Caco-2 (cell line): ENCODE measurements around the gene SORBS2. TPM values are rescaled to one million over a fixed set of nuclear protein-coding genes. Genes with fewer than 3 reads are reported as not detected.

ENCODE experiments used
- BruUV-seq: library from RNA; stranded (reverse); fragments of 400-500 nt; replicated peaks from 2 replicates; lab custom pipeline; 2021; lab: Mats Ljungman, UMichigan
- CTCF ChIA-PET: fragments of 300-600 bp; sonication (Branson Sonifier 250); formaldehyde crosslinking; loops from one replicate; lab custom pipeline; 2022; ENCODE audit warnings: antibody characterized with exemption; lab: Charles Lee
- POLR2A ChIA-PET: fragments of 300-600 bp; sonication (Branson Sonifier 250); formaldehyde crosslinking; loops from one replicate; lab custom pipeline; 2022; ENCODE audit warnings: antibody characterized with exemption; lab: Charles Lee
- DNase-seq, 2 experiments: peaks; one replicate each; pipeline versions ENCODE4 v3.0.0 to v3.0.0-alpha.2; 2020 to 2022
- H3K27me3 ChIP-seq: replicated peaks from 2 replicates; pipeline ENCODE4 v1.6.0; 2011; ENCODE audit warnings: low read length; ENCODE audit not compliant: control insufficient read depth, insufficient read depth
- H3K36me3 ChIP-seq: 2 replicates; pipeline ENCODE4 v1.5.1; 2011; ENCODE audit warnings: low read length; ENCODE audit not compliant: control insufficient read depth, insufficient read depth
- H3K4me1 ChIP-seq: fragments of 250-450 bp; sonication (Bioruptor Pico); 2 replicates; pipeline ENCODE4 v1.5.1; 2020; ENCODE audit warnings: mild to moderate bottlenecking
- H3K4me3 ChIP-seq: 2 replicates; pipeline ENCODE4 v1.5.1; 2011; ENCODE audit warnings: low read depth, mild to moderate bottlenecking, control low read depth, low read length
- H3K9me3 ChIP-seq: fragments of 250-450 bp; sonication (Bioruptor Pico); 2 replicates; pipeline ENCODE4 v1.5.1; 2020; ENCODE audit warnings: mild to moderate bottlenecking, moderate library complexity
- H3K27ac Mint-ChIP-seq: one replicate; pipeline ENCODE4 v1.8.0; 2022; ENCODE audit warnings: mixed read lengths; ENCODE audit not compliant: unreplicated experiment
- H3K27me3 Mint-ChIP-seq: one replicate; pipeline ENCODE4 v1.8.0; 2022; ENCODE audit warnings: mixed read lengths; ENCODE audit not compliant: insufficient read depth, unreplicated experiment
- H3K36me3 Mint-ChIP-seq: one replicate; pipeline ENCODE4 v1.8.0; 2022; ENCODE audit warnings: mild to moderate bottlenecking, mixed read lengths; ENCODE audit not compliant: insufficient read depth, unreplicated experiment
- H3K4me1 Mint-ChIP-seq: one replicate; pipeline ENCODE4 v1.8.0; 2022; ENCODE audit warnings: low read depth, mixed read lengths; ENCODE audit not compliant: unreplicated experiment
- H3K4me3 Mint-ChIP-seq: one replicate; pipeline ENCODE4 v1.8.0; 2022; ENCODE audit warnings: mild to moderate bottlenecking, moderate library complexity, mixed read lengths; ENCODE audit not compliant: unreplicated experiment
- H3K9me3 Mint-ChIP-seq: one replicate; pipeline ENCODE4 v1.8.0; 2022; ENCODE audit warnings: mixed read lengths; ENCODE audit not compliant: unreplicated experiment
- CTCF ChIP-seq, 2 experiments: fragments of 200-600 bp in 1 of 2; IDR thresholded peaks; 1 replicate in 1 of 2; 2 replicates in 1 of 2; pipeline versions ENCODE4 v1.5.1 to v1.8.0; 2011 to 2022; ENCODE audit warnings: antibody characterized with exemption in 1 of 2, control low read depth in 1 of 2, inconsistent platforms in 1 of 2, low read depth in 1 of 2, low read length in 1 of 2, mild to moderate bottlenecking in 1 of 2, moderate library complexity in 1 of 2; ENCODE audit not compliant: insufficient read depth in 1 of 2, severe bottlenecking in 1 of 2, unreplicated experiment in 1 of 2
- intact Hi-C: fragments of 100-400 bp; cut with micrococcal nuclease; formaldehyde crosslinking; loops from one replicate; pipeline ENCODE4 v1.10.0; 2022; ENCODE audit not compliant: unreplicated experiment
- total RNA-seq: library from RNA; stranded (reverse); gene quantifications from 2 replicates; pipeline ENCODE4 v1.2.3, GENCODE V29; 2022

Gene SORBS2
- total RNA-seq, 1 experiment from 2014 or later, result 47.7 TPM

GRCh38 chr4:185737489-185738037 lies 74.4 kb downstream of the SORBS2 start:
- peaks cover 12% of the 10 kb centered on the region for H3K36me3 Mint-ChIP-seq
- no peak for DNase-seq
- intact Hi-C loops, result no loop called here
- no peaks in the 10 kb centered on the region for H3K9me3 ChIP-seq
- no peaks in the 10 kb centered on the region for H3K4me1 ChIP-seq
- no peak overlapping the region for H3K4me3 ChIP-seq
- ChIA-PET CTCF (no interaction called here), POLR2A (no interaction called here)
- no peak for TF ChIP-seq CTCF (IDR thresholded peaks at IDR 0.05; ENCODE audit: insufficient read depth in 1 of 2, low read depth in 1 of 2, low read length in 1 of 2, severe bottlenecking in 1 of 2, unreplicated experiment in 1 of 2)
- H3K4me1 Mint-ChIP-seq, result no peaks in the 10 kb centered on the region
- H3K4me3 Mint-ChIP-seq, result no peak overlapping the region
- H3K27me3 ChIP-seq, result no peaks in the 10 kb centered on the region
- no peaks in the 10 kb centered on the region for H3K36me3 ChIP-seq
- H3K27ac Mint-ChIP-seq, result no peak overlapping the region
- H3K27me3 Mint-ChIP-seq, result no peaks in the 10 kb centered on the region
- no TSS peak for BruUV-seq
- no peaks in the 10 kb centered on the region for H3K9me3 Mint-ChIP-seq

GRCh38 chr4:185736882-185737281 lies 75.1 kb downstream of the SORBS2 start:
- POLR2A ChIA-PET, result no interaction called here
- H3K4me3 Mint-ChIP-seq, result no peak overlapping the region
- H3K4me1 ChIP-seq, result no peaks in the 10 kb centered on the region
- CTCF ChIA-PET, result no interaction called here
- H3K4me1 Mint-ChIP-seq, result no peaks in the 10 kb centered on the region
- H3K36me3 ChIP-seq, result no peaks in the 10 kb centered on the region
- no peak overlapping the region for H3K4me3 ChIP-seq
- H3K9me3 ChIP-seq, result no peaks in the 10 kb centered on the region
- H3K27me3 ChIP-seq, result no peaks in the 10 kb centered on the region
- H3K9me3 Mint-ChIP-seq, result no peaks in the 10 kb centered on the region
- H3K36me3 Mint-ChIP-seq, result peaks cover 12% of the 10 kb centered on the region
- no peaks in the 10 kb centered on the region for H3K27me3 Mint-ChIP-seq
- BruUV-seq, result no TSS peak
- no peak for DNase-seq
- no peak overlapping the region for H3K27ac Mint-ChIP-seq
- no peak for TF ChIP-seq CTCF (IDR thresholded peaks at IDR 0.05; ENCODE audit: insufficient read depth in 1 of 2, low read depth in 1 of 2, low read length in 1 of 2, severe bottlenecking in 1 of 2, unreplicated experiment in 1 of 2)
- intact Hi-C loops, result no loop called here

- no peak overlapping the region for H3K27ac Mint-ChIP-seq
- intact Hi-C loops, result no loop called here
- Histone ChIP-seq H3K36me3 (no peaks in the 10 kb centered on the region), H3K4me3 (no peak overlapping the region), H3K4me1 (no peaks in the 10 kb centered on the region), H3K9me3 (no peaks in the 10 kb centered on the region), H3K27me3 (no peaks in the 10 kb centered on the region)
- ChIA-PET POLR2A (no interaction called here), CTCF (no interaction called here)
- no peaks in the 10 kb centered on the region for H3K4me1 Mint-ChIP-seq
- TF ChIP-seq CTCF (IDR thresholded peaks at IDR 0.05; ENCODE audit: insufficient read depth in 1 of 2, low read depth in 1 of 2, low read length in 1 of 2, severe bottlenecking in 1 of 2, unreplicated experiment in 1 of 2), result no peak
- peaks cover 12% of the 10 kb centered on the region for H3K36me3 Mint-ChIP-seq
- DNase-seq, result no peak
- no peaks in the 10 kb centered on the region for H3K27me3 Mint-ChIP-seq
- BruUV-seq, result no TSS peak
- H3K9me3 Mint-ChIP-seq, result no peaks in the 10 kb centered on the region
- H3K4me3 Mint-ChIP-seq, result no peak overlapping the region
Observed at GRCh38 chr4:185735866-185736400, 76.1 kb downstream of the SORBS2 start.
